Activated T-cell treated with anti-CD3 and anti-CD28 coated beads for 48 hours (primary cell): ENCODE results near the gene LDHAL6B.

ENCODE experiments used
- DNase-seq: peaks from one replicate; pipeline ENCODE4 v3.0.0-alpha.2; 2020; ENCODE audit warnings: low read depth

Gene LDHAL6B

DNA sequence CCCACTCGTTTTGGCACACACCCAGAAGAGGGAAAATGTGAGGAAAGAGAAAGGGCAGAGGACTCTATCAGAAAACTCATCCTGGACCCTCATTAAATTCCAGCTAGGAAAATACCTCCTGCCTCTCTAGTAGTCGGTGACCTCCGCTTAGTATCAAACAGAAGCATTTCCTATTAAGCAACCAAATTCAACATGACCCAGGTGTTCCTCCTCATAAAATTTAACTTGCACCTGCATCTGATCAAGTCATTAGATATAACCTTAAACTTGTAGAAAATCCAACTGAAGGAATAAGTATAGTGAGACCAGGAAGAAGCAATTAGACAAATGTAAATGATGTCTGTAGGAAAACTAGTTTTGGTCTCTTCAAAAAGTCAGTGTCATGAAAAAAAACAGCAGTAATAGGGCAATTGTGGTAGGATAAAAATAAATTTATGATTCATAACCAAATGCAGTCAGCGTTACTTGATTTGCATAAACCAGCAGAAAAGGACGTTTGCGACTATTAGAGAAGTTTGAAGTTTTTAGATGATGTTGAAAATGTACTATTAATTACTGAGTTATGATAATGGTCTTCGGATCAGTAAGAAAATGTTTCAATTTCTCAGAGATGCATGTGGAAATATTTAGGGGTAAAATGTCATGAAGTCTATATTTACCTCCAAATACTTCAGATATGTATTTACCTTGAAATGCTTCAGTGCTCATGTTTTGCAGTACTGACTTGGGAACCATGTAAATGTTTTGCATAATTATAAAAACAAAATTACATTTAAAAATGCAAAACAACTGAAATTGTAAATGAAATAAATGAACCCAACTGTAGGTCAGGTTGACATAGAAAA is 44.6 kb downstream of the LDHAL6B start:
- DNase-seq = no peak

DNA sequence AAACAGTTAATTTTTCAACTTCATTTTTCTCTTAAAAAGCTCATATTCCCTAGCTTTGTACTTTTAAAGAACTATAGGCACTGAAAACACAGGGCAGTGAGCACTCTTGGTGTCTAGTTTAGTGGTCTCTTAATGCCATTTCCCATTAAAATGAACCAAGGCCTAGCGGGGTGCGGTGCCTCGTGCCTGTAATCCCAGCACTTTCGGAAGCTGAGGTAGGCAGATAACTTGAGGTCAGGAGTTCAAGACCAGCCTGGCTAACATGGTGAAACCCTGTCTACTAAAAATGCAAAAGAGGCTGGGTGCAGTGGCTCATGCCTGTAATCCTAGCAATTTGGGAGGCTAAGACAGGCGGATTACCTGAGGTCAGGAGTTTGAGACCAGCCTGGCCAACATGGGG is 45.5 kb downstream of the LDHAL6B start:
- DNase-seq = no peak

- no peak for DNase-seq
These were observed 49.2 kb downstream of the LDHAL6B start for GRCh38 chr15:59255680-59256336.

GRCh38 chr15:59256482-59256881 is 49.8 kb downstream of the LDHAL6B start:
- DNase-seq = no peak

- no peak for DNase-seq
These were observed 50.5 kb downstream of the LDHAL6B start for GRCh38 chr15:59257140-59257539.
